NB4 (cell line): ENCODE results near the gene KRTAP4-1.
"Not testable (repeated sequence)": the region's sequence is repeated elsewhere in the genome, so short reads cannot be mapped to it uniquely, and the experiment has no call there.

Source experiments
- CTCF ChIP-seq: IDR thresholded peaks from one replicate; pipeline ENCODE4 v1.5.1; 2012; ENCODE audit warnings: low read depth, low read length
- MYC ChIP-seq: IDR thresholded peaks from 2 replicates; pipeline ENCODE4 v1.6.1; 2011; ENCODE audit warnings: low read depth, low read length

- not testable (repeated sequence) for TF ChIP-seq CTCF, MYC
These were observed 5.2 kb upstream of the KRTAP4-1 start, which contains the start of gene KRTAP9-1 for GRCh38 chr17:41189837-41190318.
